A549 treated with CORT108297 at 1 μM for 4 hours (cell line): ENCODE results near the gene TMEM123. TPM values are rescaled to one million over a fixed set of nuclear protein-coding genes. Genes with fewer than 3 reads are reported as not detected.

ENCODE experiments used
- total RNA-seq: library from RNA; stranded (reverse); fragments of 200-300 nt; extraction: Qiagen RNA extraction; gene quantifications from 5 replicates; pipeline ENCODE4 v1.2.3, GENCODE V29; 2022

TMEM123 gene, protein sequence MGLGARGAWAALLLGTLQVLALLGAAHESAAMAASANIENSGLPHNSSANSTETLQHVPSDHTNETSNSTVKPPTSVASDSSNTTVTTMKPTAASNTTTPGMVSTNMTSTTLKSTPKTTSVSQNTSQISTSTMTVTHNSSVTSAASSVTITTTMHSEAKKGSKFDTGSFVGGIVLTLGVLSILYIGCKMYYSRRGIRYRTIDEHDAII
- total RNA-seq, result 127 to 186 TPM (median 168 TPM) in 5 replicates

DNA sequence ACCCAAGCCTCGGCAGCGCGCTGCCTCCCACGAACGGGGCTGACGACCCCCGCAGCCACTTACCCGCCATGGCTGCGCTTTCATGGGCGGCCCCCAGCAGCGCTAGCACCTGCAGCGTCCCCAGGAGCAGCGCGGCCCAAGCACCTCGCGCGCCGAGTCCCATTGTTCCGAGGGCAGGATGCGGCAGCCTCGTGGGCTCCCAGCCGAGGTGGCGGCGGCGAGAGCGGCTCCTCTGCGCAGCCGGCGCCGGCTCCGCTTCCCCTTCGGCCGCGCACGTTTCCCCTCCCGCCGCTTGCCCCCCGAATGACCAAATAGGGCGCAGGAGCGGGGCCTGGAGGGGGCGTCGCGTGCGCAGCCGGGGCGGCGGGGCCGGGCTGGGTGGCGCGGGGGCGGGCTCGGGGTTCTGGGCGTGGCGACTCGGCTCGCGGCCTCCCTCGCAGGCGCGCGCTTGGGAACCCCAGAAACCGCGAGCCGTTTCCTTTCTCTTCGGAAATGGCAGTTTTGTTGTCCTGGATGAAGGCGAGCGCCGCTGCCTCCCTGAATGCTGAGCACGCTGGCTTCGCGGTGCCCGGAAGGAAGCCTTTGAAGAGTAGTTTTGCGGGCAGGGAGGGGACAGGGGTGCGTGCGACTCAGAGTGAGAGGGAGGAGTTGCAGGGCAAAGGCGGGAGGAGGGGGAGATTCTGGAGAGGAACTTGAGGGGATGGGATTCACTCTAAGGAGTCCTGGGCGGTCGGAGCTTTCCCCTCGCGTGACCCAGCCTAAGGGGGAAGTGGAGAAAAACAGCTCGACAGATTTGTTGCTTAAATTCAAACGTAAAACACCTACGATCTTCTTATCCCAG lies at the start of gene TMEM123:
TMEM123 (minus strand) TSS at position 305 of the 841 bp plus-strand sequence; CDS start at position 163, 142 bp downstream.

DNA sequence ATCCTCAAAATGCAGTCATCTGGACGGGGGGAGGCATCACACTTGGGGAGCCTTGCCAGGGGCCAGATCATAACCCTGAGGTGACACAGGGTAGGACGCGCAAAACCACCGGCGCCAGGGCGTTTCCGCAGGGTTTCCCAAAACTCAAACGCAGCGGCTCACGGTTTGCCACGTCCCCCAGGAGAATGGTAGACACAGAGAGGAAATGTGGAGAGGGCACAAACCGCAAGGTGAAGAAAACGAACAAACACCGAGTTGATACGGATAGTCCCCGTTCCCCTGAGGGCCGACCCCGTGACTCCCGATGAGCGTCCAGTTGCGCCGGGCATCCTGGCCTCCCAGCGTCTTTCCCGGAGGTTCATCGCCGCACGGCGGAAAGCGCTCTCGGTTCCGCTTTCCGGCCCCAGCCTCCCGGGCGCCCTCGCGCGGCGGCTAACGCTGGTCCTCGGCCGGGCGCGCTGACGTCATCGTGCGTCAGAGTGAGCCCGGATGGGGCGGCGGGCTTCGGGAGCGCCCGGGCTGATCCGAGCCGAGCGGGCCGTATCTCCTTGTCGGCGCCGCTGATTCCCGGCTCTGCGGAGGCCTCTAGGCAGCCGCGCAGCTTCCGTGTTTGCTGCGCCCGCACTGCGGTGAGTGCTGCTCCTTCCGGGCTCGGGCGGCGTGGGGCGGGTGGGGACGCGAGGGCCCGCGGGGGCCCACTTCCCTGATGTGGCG lies 105.7 kb downstream of the TMEM123 start, which contains the start of gene BIRC2:
BIRC2 (plus strand) TSS at position 467 of the 714 bp plus-strand sequence. CDS start 2,641 bp downstream, outside the sequence.

Other genes with a start within 250 kb of the TMEM123 start
- 29.8 to 43.5 TPM (median 38.8 TPM) in 5 replicates for gene BIRC3, start 135.3 kb downstream of the TMEM123 start, total RNA-seq
- 26.9 to 41.6 TPM (median 30.4 TPM) in 5 replicates for gene BIRC2, start 105.6 kb downstream of the TMEM123 start, total RNA-seq
- gene MMP7, start 78.0 kb upstream of the TMEM123 start, total RNA-seq, result 21.2 to 33.1 TPM (median 24.6 TPM) in 5 replicates
- 0.03 TPM in 1 of 5 replicates, not detected in the others for gene MMP20, start 172.6 kb upstream of the TMEM123 start, total RNA-seq